Tibial nerve (tissue), 4 donors: Measurements from ENCODE around the gene EXO5. TPM values are rescaled to one million over a fixed set of nuclear protein-coding genes. Genes with fewer than 3 reads are reported as not detected.

Experiments
- DNase-seq, 2 donors: peaks; one replicate each; pipeline ENCODE4 v3.0.0-alpha.2; 2019; ENCODE audit warnings: low spot score in 2 of 2
- H3K27ac ChIP-seq, 4 donors: fragments of 200-600 bp; sonication (generic) in 3 of 4; one replicate each; pipeline ENCODE4 v1.5.1; 2017 to 2019; ENCODE audit warnings: mild to moderate bottlenecking in 1 of 4
- H3K27me3 ChIP-seq, 2 donors: fragments of 200-600 bp; sonication (generic) in 1 of 2; one replicate each; pipeline versions ENCODE4 v1.5.1 to v1.6.0; 2017 to 2019
- H3K36me3 ChIP-seq, 3 donors: fragments of 200-600 bp; sonication (generic); one replicate each; pipeline ENCODE4 v1.5.1; 2018 to 2019
- H3K4me1 ChIP-seq, 4 donors: fragments of 200-600 bp; sonication (generic) in 3 of 4; one replicate each; pipeline ENCODE4 v1.5.1; 2017 to 2019
- H3K4me3 ChIP-seq, 4 donors: fragments of 200-600 bp; sonication (generic) in 3 of 4; one replicate each; pipeline ENCODE4 v1.5.1; 2017 to 2019; ENCODE audit warnings: mild to moderate bottlenecking in 1 of 4, moderate library complexity in 1 of 4
- H3K9me3 ChIP-seq, 4 donors: fragments of 200-600 bp; sonication (generic) in 3 of 4; one replicate each; pipeline ENCODE4 v1.5.1; 2017 to 2019
- EP300 ChIP-seq, 2 donors: sonication (generic); formaldehyde crosslinking; IDR thresholded peaks; one replicate each; pipeline ENCODE4 v1.6.1; 2017; ENCODE audit warnings: antibody characterized with exemption in 2 of 2, mild to moderate bottlenecking in 1 of 2
- POLR2A ChIP-seq, 2 donors: fragments of 450-650 bp; IDR thresholded peaks; one replicate each; pipeline ENCODE4 v1.6.1; 2017; ENCODE audit warnings: antibody characterized with exemption in 2 of 2, mild to moderate bottlenecking in 2 of 2, moderate library complexity in 2 of 2
- WGBS, 2 donors: methylation state at CpG; one replicate each; pipeline ENCODE4 v1.1.5; 2018; 5-methylcytosine and 5-hydroxymethylcytosine counted together
- small RNA-seq: library from RNA; depleted of rRNA; stranded (forward); fragments of <200 nt; gene quantifications from one replicate; pipeline ENCODE3, GENCODE V24; 2016
- total RNA-seq, 4 donors: library from RNA; depleted of rRNA; stranded (reverse); fragments of >200 nt; gene quantifications; one replicate each; pipeline ENCODE4 v1.1.0, GENCODE V29; 2016
- TF ChIP-seq, protein P1 (sequence below), 5 experiments: fragments of 200-600 bp in 3 of 5; fragments of 450-650 bp in 2 of 5; sonication (generic) in 3 of 5; IDR thresholded peaks; one replicate each; pipeline ENCODE4 v1.5.1; 2016 to 2019; ENCODE audit warnings: antibody characterized with exemption in 5 of 5, mild to moderate bottlenecking in 3 of 5, moderate library complexity in 2 of 5

Gene EXO5
- total RNA-seq, 4 donors from 2014 or later: 2.0 to 6.5 (median 4.6) TPM

DNA sequence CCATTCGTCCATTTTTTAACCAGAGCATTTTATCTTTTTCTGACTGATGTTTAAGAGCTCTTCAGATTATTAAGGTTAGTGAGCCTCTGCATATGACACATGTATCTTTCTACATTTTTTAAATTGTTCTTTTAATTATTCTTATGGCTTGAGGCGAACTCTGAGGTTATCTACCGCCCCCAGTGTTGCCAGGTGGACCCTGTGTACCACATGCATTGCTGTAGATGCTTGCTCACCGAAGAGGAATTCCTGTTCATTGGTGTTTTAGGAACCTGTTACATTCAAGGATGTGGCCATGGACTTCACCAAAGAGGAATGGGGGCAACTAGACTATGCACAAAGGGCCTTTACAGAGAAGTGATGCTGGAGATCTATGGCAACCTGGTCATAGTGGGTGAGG is 54.7 kb downstream of the EXO5 start:
- no peaks in the 10 kb centered on the region for H3K36me3 ChIP-seq
- no peaks in the 10 kb centered on the region for H3K4me1 ChIP-seq
- H3K27ac ChIP-seq: no peak overlapping the region
- TF ChIP-seq, protein P1, sequence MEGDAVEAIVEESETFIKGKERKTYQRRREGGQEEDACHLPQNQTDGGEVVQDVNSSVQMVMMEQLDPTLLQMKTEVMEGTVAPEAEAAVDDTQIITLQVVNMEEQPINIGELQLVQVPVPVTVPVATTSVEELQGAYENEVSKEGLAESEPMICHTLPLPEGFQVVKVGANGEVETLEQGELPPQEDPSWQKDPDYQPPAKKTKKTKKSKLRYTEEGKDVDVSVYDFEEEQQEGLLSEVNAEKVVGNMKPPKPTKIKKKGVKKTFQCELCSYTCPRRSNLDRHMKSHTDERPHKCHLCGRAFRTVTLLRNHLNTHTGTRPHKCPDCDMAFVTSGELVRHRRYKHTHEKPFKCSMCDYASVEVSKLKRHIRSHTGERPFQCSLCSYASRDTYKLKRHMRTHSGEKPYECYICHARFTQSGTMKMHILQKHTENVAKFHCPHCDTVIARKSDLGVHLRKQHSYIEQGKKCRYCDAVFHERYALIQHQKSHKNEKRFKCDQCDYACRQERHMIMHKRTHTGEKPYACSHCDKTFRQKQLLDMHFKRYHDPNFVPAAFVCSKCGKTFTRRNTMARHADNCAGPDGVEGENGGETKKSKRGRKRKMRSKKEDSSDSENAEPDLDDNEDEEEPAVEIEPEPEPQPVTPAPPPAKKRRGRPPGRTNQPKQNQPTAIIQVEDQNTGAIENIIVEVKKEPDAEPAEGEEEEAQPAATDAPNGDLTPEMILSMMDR (IDR thresholded peaks at IDR 0.05): no peak
- TF ChIP-seq EP300 (IDR thresholded peaks at IDR 0.05) (no peak), POLR2A (IDR thresholded peaks at IDR 0.05) (no peak)
- no peak for DNase-seq
- WGBS, 2 donors: 81 to 87% methylated on average over 4 of the region's 4 CpGs
- H3K9me3 ChIP-seq: no peaks in the 10 kb centered on the region
- H3K27me3 ChIP-seq: no peaks in the 10 kb centered on the region
- no peak overlapping the region for H3K4me3 ChIP-seq

DNA sequence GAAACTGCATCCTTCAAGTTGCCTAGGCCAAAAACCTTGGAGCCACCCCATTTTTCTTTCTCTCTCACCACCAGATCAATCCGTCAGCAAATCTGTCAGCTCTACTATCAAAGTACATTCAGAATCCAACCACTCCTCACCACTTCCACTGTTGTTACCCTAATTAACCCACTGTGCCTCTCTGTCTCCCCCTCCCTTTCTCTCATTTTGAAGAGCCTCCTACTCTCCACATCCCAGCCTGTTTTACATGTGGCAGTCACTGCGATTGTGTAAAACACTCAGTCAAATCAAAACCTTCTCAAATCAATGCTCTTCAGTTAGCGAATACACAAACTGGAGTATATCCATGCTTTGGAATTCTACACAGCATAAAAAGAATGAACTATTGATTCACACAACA is 55.9 kb downstream of the EXO5 start:
- H3K9me3 ChIP-seq: no peaks in the 10 kb centered on the region
- DNase-seq: no peak
- no peaks in the 10 kb centered on the region for H3K27me3 ChIP-seq
- no peaks in the 10 kb centered on the region for H3K36me3 ChIP-seq
- TF ChIP-seq EP300 (IDR thresholded peaks at IDR 0.05): no peak
- TF ChIP-seq, protein P1 (IDR thresholded peaks at IDR 0.05): no peak
- no peak for TF ChIP-seq POLR2A (IDR thresholded peaks at IDR 0.05)
- no peaks in the 10 kb centered on the region for H3K4me1 ChIP-seq
- no peak overlapping the region for H3K27ac ChIP-seq
- WGBS, 2 donors: 68 to 70% methylated on average over 3 of the region's 3 CpGs
- no peak overlapping the region for H3K4me3 ChIP-seq

DNA sequence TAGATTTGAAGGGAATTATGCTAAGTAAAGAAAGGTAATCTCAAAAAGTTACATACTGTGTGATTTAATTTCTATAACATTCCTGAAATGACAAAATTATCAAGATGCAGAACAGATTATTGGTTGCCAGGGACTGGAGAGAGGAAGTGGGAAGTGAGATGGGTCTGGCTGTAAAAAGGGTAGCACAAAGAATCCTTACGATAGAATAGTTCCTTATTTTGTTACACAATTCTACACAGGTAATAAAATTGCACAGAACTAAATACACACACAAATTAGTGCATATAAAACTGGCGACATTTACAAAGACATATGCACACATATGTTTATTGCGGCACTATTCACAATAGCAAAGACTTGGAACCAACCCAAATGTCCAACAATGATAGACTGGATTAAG is 56.3 kb downstream of the EXO5 start:
- Histone ChIP-seq H3K9me3 (no peaks in the 10 kb centered on the region), H3K27ac (no peak overlapping the region), H3K4me3 (no peak overlapping the region), H3K27me3 (no peaks in the 10 kb centered on the region), H3K4me1 (no peaks in the 10 kb centered on the region), H3K36me3 (no peaks in the 10 kb centered on the region)
- DNase-seq: no peak
- TF ChIP-seq EP300 (IDR thresholded peaks at IDR 0.05) (no peak), POLR2A (IDR thresholded peaks at IDR 0.05) (no peak)
- TF ChIP-seq, protein P1 (IDR thresholded peaks at IDR 0.05): no peak
- 79 to 82% methylated on average over 3 of the region's 3 CpGs for WGBS, 2 donors

Small RNA genes lying within 50 kb of the gene (small RNA-seq; reads per million reads assigned to genes)
- gene AL356379.1: not detected

Other genes starting within 250 kb of the EXO5 start
- gene COL9A2, start 191.5 kb upstream of the EXO5 start, total RNA-seq: 1 to 10 TPM; 3.3 to 8.8 (median 7.0) TPM
- 10 to 100 TPM; 36.7 to 55.2 (median 45.1) TPM for gene SMAP2, start 135.0 kb upstream of the EXO5 start, total RNA-seq
- gene ZFP69B, start 58.3 kb upstream of the EXO5 start, total RNA-seq: 1 to 10 TPM in 2 of 4 donors, under 1 TPM in 2; 0.39 to 2.3 (median 1.3) TPM
- 1 to 10 TPM; 1.7 to 7.6 (median 3.4) TPM for gene ZFP69, start 31.5 kb upstream of the EXO5 start, total RNA-seq
- 1 to 10 TPM; 5.3 to 9.0 (median 6.4) TPM for gene ZNF684, start 22.9 kb downstream of the EXO5 start, total RNA-seq
- gene RIMS3, start 156.9 kb downstream of the EXO5 start, total RNA-seq: 1 to 10 TPM; 2.1 to 6.9 (median 4.0) TPM
- gene NFYC, start 182.9 kb downstream of the EXO5 start, total RNA-seq: 10 to 100 TPM; 30.3 to 36.3 (median 33.3) TPM